DMS79 (cell line): Measurements from ENCODE around the gene PARM1.

Experiments
- DNase-seq: peaks from one replicate; lab custom pipeline; 2025; lab: John Stamatoyannopoulos, UW

PARM1 gene

DNA sequence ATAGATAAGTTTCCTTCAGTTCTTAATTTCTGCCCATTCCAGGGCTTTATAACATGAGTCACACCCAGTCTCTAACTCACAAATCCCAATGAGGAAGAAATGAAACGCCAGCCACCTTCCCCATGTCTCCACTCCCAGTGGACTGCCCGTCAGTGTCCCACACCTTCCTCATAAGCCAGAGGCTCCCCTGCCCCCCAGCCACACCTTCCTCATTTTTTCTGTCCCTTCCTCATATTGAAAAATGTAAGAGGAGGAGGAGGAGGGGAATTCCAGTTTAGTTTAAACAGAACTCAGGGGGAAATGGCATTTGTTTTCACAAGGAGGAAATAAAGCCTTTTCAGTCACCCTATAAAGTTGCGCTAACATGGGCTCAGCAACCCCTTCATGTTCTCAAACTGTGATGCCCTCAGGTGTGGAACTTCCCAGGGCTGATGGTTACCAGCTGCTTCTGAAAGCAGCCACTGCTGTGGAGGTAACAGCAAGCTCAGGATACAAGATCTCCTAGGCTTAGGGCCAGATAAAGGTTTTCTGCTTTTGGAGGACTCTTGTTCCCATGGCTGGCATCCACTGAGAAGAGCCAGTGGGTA is 97.8 kb downstream of the PARM1 start:
- no peak for DNase-seq

DNA sequence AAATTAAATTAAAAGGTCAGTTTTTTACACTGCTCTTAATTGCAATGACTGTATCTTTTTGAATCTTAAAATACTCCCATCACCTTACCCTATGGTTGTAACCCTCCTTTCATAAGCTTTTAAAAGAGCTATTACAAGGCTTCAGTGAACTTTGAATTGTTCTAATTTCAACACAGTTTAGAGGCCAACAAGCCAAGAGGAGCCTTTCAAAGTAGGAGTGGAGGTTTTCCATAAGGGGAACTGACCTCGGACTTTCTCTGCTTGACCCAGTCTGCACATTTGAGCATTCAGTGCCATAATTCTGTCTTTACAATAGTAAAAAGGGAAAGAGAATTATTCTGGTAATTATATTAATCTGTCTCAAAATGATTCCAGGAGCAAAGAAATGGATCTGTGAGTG is 98.9 kb downstream of the PARM1 start:
- no peak for DNase-seq

GRCh38 chr4:75034523-75034922 is 101.6 kb downstream of the PARM1 start:
- no peak for DNase-seq

GRCh38 chr4:75035321-75035720 is 102.4 kb downstream of the PARM1 start:
- no peak for DNase-seq

DNA sequence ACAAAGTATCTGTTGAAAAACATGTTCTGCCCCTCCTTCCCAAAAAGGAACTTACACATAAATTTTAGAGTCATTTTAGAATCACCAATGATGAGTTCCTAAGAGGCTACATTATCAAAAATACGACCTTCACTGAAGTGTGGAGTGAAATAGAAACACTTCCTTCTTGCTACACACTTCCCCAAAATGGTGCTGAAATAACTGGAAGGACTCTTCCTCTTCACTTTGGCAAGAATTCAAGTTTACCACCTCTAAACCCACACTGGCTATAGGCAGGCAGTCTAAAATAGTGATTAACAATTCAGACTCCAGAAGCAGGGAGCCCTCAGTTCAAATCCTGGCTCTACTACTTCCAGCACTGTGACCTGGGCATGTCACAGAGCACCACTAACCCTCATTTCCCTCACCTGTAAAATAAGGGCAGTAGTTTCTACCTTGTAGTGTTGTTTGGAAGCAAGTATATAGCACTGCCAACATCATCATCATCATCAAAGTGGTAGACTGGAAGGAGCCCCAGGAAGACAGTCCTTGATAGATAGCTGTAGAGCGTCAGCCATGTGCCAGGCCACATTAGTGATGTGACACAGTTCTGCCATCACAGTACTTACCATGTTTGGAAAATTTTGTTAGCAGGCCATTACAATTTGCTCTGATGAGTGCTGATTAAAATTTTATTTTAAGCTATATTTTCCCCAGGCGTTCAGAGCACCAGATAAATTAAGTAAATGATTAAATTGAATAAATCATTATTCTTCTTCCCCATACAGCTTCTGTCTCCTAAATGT is 103.3 kb downstream of the PARM1 start:
- DNase-seq, result no peak

DNA sequence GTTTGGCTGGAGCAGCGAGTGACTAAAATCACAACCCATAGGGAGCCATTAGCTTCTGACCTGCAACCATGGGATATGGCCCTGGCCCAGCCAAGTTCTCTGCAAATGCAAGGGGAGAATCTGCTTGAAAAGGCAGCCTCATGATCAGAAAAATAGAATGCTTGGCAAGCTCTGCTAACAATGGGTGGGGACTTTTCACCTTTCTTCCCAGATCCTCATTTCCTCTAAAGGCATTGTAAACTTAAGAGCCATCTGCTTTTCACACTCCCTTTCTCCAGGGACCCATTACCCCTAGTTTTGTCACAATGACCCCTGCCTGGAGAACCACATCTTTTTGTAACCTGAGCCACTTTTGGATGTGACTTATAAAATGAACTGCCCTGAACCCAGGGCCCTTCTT is 104.3 kb downstream of the PARM1 start:
- no peak for DNase-seq

DNA sequence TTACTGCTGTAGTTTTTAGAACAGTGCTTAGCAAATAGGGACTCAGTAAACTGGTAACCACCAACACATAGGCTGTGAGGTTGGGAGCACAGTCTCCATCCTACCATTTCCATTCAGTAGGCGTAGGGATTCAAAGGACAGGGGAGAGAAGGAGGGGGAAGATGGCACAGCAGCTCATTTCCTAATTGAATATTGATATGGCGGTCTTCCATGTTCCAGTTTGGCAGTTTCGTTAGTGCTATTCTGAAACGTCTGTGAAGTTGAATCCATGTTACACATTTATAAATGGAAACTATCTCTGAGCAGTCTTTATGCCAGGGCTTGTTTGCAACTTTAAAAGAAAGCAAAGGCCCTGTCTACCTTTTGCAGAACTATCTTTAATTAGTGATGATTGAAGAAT is 105.5 kb downstream of the PARM1 start:
- no peak for DNase-seq

- DNase-seq, result no peak
Measured at GRCh38 chr4:75040703-75041102, 107.8 kb downstream of the PARM1 start.

- DNase-seq, result no peak
Measured at GRCh38 chr4:75042601-75043208, 109.8 kb downstream of the PARM1 start.

- no peak for DNase-seq
Measured at GRCh38 chr4:75046226-75046625, 113.3 kb downstream of the PARM1 start.

DNA sequence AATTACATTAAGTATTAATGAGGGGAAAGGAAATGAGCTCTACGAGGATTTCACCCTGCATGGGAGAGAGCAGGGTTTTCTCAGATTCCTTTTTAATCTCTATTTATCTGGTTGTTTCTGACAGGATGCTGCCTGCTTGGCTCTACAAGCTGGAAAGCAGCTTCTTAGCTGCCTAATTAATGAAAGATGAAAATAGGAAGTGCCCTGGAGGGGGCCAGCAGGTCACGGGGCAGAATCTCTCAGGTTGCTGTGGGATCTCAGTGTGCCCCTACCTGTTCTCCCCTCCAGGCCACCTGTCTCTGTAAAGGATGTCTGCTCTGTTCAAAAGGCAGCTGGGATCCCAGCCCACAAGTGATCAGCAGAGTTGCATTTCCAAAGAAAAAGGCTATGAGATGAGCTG is 113.7 kb downstream of the PARM1 start:
- DNase-seq, result no peak

DNA sequence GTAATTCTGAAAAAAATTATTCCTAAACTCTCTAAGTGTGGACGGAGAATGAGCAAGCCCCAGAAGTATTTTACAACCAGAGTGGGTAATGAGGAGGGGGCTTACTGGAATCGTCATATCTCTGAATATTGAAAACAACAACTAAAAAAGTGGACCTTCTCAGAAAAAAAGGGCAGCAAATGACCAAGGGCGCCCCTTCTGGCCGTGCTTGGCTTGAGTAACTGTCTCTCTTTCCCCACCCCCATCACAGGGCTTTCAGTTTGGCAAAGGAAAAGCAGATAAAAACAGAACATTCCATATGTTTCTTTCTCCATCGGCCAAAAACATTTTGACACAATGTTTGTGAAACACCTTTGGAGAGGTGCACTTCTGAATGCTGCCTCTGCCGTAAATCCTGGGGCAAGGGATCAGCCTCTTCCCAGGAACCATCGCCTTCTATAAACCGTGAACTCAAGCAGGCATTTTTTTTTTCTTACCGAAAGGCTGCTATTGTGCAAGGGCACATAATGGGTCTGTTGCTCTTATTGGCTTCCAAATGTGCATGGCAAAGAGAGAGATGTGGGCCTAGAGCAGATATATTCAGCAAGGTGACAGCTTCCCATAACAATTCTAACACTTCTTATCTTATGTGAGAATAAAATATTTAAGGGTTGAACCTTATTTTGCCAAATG is 115.4 kb downstream of the PARM1 start:
- no peak for DNase-seq

DNA sequence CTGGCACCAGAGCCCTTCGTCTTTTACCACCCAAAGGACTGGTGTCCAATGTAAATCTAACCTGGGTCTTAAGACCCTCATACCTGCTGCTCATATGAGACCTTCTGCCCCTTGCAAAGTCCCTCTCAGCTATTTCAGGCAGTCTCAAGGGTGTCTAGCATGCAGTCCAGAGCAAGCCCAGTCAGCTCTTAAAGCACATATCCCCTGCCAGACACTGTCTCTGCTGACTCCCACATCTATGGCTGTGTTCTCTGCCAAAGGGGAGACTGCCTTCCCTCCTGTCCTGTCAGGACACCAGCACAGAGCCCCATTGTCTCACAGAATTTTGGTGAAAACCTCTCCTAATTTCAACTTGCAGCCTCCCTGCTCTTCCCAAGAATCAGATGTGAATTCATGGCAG is 118.5 kb downstream of the PARM1 start:
- DNase-seq, result no peak

GRCh38 chr4:75053352-75053751 is 120.4 kb downstream of the PARM1 start:
- no peak for DNase-seq

GRCh38 chr4:75054078-75054477 is 121.2 kb downstream of the PARM1 start:
- DNase-seq, result no peak

DNA sequence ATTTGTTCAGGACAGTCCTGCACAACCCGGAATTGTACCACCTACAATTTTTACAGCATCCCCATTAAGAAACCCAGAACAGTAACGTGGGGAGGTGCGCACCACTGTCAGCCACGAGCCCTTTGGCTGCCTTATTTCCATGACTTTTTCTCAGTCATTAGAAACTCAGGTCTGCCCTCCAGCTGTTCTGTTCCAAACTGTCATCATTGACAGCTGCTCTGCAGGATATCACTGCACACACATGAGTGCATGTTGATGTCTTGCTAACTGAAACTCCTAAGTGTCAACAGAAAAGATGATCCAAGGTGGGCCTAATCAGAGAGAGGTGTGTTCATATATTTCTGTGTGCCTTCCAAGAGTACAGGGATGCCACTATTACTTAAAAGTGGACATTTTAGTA is 123.4 kb downstream of the PARM1 start:
- DNase-seq, result no peak

DNA sequence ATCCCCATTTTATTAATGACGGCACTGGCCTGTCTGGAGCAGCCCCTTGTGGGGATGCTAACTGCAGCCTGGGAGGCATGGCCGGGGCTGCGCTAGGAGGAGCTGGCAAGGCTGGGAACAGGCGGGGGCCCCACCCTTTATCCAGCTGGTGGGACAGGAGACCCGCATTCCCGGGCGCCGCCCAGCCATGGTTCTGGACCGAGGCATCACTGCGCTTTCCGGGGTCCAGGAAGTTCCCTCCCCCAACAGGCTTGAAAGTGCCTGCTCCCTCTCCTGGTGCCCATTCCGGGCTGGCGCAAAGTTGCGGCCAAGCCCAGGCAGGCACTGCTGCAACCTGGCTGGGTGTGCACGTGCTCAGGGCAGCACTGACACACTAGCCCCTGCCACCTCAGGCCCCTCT is 124.5 kb downstream of the PARM1 start:
- DNase-seq, result no peak

DNA sequence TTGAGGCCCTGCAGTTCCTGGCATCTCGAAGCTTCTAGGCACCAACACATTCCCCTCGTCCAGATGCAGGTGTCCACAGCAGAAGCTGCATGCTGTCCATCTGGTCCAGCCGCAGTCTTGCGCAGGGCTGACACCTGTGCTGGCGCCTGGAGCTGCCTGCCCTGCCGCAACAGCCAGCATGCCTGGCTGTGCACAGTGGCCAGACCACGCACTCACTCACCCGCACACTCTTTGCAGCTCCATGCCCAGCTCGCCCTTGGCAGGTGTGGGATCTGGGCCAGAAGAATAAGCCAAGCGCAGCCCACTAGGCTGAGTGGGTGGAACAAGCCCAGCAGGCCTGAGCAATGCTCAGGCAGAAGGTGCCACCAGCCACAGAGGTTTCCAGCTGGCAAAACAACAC is 125.6 kb downstream of the PARM1 start:
- DNase-seq, result peak; percentile 14

DNA sequence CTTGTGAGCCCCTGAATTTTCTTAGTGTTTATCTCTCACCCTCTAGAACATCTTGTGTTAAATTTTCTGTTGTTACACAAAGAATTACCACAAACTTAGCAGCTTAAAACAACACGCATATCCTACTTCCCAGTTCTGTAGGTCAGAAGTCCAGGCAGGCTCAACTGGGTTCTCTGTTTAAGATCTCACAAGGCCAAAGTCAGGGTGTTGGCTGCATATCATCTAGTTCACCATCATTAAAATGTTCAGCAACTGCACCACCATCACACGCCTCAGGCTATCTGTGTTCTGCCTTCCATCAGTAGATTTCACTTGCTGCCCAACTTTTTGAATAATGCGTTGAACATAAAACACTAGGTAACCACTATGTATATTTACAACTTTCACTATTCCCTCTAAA is 130.5 kb downstream of the PARM1 start:
- DNase-seq, result no peak

DNA sequence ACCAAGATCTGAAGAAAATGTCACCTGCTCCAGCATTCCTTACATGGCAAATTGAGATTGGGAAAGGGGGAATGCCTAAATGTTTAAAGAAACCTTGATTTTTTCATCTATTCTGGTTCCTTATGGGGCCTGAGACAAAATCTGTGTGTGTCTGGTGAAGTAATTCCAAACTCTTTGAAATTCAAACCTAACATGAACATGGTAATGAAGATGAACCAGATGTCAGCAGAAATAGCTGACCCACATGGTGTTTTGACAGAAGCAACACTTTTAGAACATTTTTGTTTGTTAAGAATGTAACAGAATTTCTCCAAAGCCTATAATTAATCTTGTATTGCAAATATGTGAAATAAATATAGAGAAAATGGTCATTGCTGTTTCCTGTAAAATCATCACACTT is 133.0 kb downstream of the PARM1 start:
- no peak for DNase-seq

DNA sequence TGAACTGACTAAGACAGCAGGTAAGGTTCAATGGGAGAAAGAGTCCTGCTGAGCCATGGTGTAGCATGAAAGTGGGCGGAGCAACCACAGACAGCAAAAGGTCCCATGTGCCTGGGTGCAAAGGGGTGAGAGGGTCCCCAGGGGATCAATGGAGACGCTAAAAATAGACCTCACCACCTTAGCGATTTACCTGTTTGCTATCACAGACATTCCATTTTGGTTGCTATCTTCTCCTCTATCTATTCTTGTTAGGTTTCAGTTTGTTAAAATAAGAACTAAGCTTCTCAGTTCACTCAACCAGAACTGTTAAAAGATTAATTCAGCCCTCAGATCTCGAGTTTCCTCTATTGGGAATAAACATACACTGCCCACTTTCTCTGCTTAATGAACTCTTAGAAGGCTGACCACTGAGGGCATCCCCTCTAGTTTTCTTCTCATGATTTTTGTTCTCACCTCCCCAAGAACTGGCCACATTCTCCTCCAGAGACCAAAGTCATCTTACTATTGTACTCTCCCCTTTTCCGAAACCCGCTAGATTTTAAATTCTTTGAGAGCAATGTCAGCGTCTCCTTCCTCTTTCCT is 136.7 kb downstream of the PARM1 start:
- DNase-seq, result no peak

DNA sequence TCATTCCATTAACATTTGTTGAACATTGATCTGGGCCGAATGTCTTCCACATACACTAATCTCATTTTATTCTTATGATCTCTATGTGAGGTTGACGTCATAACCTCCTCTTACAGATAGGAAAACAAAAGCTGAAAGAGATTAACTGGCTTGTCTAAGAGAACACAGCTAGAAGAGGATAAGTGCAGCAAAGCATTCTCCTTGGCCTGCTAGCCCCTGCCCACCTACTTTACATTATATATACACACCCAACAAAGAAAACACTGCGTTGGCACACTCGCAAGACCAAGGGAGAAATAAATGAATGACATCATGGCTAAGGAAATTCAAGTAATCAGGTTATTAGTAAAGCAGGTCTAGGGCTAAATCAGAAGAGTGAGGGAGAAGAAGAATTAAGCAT is 138.4 kb downstream of the PARM1 start:
- no peak for DNase-seq

- DNase-seq, result no peak
Measured at GRCh38 chr4:75080888-75081287, 148.0 kb downstream of the PARM1 start.
